Right atrium auricular region (tissue), 2 donors: ENCODE results near the gene SCYGR7. TPM values are rescaled to one million over a fixed set of nuclear protein-coding genes. Genes with fewer than 3 reads are reported as not detected.

ENCODE experiments used
- DNase-seq: peaks from one replicate; pipeline ENCODE4 v3.0.0-alpha.2; 2019; ENCODE audit warnings: low spot score
- H3K27ac ChIP-seq, 2 donors: fragments of 200-600 bp; sonication (generic); 1 replicate in 1 of 2; 2 replicates in 1 of 2; pipeline ENCODE4 v1.5.1; 2016 to 2019
- H3K27me3 ChIP-seq, 2 donors: fragments of 200-600 bp; sonication (generic); one replicate each; pipeline versions ENCODE4 v1.5.1 to v1.6.0; 2017 to 2019
- H3K36me3 ChIP-seq: fragments of 200-600 bp; sonication (generic); one replicate; pipeline ENCODE4 v1.5.1; 2016
- H3K4me1 ChIP-seq, 2 donors: fragments of 200-600 bp; sonication (generic); one replicate each; pipeline versions ENCODE4 v1.5.1 to v1.6.0; 2017 to 2019
- H3K4me3 ChIP-seq, 2 donors: fragments of 200-600 bp; sonication (generic); 1 replicate in 1 of 2; 2 replicates in 1 of 2; pipeline ENCODE4 v1.5.1; 2017 to 2019; ENCODE audit warnings: mild to moderate bottlenecking in 1 of 2, moderate library complexity in 1 of 2
- H3K9me3 ChIP-seq, 2 donors: fragments of 200-600 bp; sonication (generic); one replicate each; pipeline ENCODE4 v1.5.1; 2019
- CTCF ChIP-seq, 2 donors: fragments of 200-600 bp; sonication (generic); IDR thresholded peaks; one replicate each; pipeline ENCODE4 v1.5.1; 2019; ENCODE audit warnings: antibody characterized with exemption in 2 of 2
- total RNA-seq, 2 donors: library from RNA; depleted of rRNA; stranded (reverse); fragments of >200 nt; gene quantifications; one replicate each; pipeline ENCODE4 v1.1.0, GENCODE V29; 2016

The SCYGR7 gene
- total RNA-seq, 2 donors from 2014 or later, result not detected

- no peaks in the 10 kb centered on the region for H3K9me3 ChIP-seq
- no peaks in the 10 kb centered on the region for H3K27me3 ChIP-seq
- no peak overlapping the region for H3K4me3 ChIP-seq
- peak; percentile 73 to 88 for TF ChIP-seq CTCF (IDR thresholded peaks at IDR 0.05)
- DNase-seq, result peak; percentile 89
- H3K4me1 ChIP-seq, result peaks cover 0 to 11% of the 10 kb centered on the region in 2 donors
- peak overlapping the region in 1 of 2 donors; percentile 17 for H3K27ac ChIP-seq
- no peaks in the 10 kb centered on the region for H3K36me3 ChIP-seq
These were observed 38.3 kb downstream of the SCYGR7 start for GRCh38 chr2:227766373-227766883.

- Histone ChIP-seq H3K4me3 (no peak overlapping the region), H3K27ac (no peak overlapping the region), H3K4me1 (peaks cover 0 to 11% of the 10 kb centered on the region in 2 donors), H3K36me3 (no peaks in the 10 kb centered on the region), H3K9me3 (no peaks in the 10 kb centered on the region), H3K27me3 (no peaks in the 10 kb centered on the region)
- DNase-seq, result no peak
- TF ChIP-seq CTCF (IDR thresholded peaks at IDR 0.05), result no peak
These were observed 39.7 kb downstream of the SCYGR7 start for GRCh38 chr2:227767830-227768229.

- Histone ChIP-seq H3K27ac (no peak overlapping the region), H3K27me3 (no peaks in the 10 kb centered on the region), H3K4me3 (no peak overlapping the region), H3K9me3 (no peaks in the 10 kb centered on the region), H3K36me3 (no peaks in the 10 kb centered on the region), H3K4me1 (no peaks in the 10 kb centered on the region)
- no peak for DNase-seq
- no peak for TF ChIP-seq CTCF (IDR thresholded peaks at IDR 0.05)
These were observed 44.1 kb downstream of the SCYGR7 start for GRCh38 chr2:227772197-227772661.

GRCh38 chr2:227772932-227773331 is 44.8 kb downstream of the SCYGR7 start:
- Histone ChIP-seq H3K4me1 (no peaks in the 10 kb centered on the region), H3K27ac (no peak overlapping the region), H3K4me3 (no peak overlapping the region), H3K36me3 (no peaks in the 10 kb centered on the region), H3K27me3 (no peaks in the 10 kb centered on the region), H3K9me3 (no peaks in the 10 kb centered on the region)
- no peak for TF ChIP-seq CTCF (IDR thresholded peaks at IDR 0.05)
- DNase-seq, result no peak

GRCh38 chr2:227774011-227774624 is 46.0 kb downstream of the SCYGR7 start:
- DNase-seq, result no peak
- Histone ChIP-seq H3K27ac (no peak overlapping the region), H3K9me3 (no peaks in the 10 kb centered on the region), H3K36me3 (no peaks in the 10 kb centered on the region), H3K27me3 (no peaks in the 10 kb centered on the region), H3K4me3 (no peak overlapping the region), H3K4me1 (no peaks in the 10 kb centered on the region)
- TF ChIP-seq CTCF (IDR thresholded peaks at IDR 0.05), result no peak
